ENCODE results near the gene ZNF280C. TPM values are rescaled to one million over a fixed set of nuclear protein-coding genes. Genes with fewer than 3 reads are reported as not detected.

ZNF280C gene
- total and polyA plus RNA-seq, 4 donors: 0.50 to 2.3 (median 1.00) TPM

DNA sequence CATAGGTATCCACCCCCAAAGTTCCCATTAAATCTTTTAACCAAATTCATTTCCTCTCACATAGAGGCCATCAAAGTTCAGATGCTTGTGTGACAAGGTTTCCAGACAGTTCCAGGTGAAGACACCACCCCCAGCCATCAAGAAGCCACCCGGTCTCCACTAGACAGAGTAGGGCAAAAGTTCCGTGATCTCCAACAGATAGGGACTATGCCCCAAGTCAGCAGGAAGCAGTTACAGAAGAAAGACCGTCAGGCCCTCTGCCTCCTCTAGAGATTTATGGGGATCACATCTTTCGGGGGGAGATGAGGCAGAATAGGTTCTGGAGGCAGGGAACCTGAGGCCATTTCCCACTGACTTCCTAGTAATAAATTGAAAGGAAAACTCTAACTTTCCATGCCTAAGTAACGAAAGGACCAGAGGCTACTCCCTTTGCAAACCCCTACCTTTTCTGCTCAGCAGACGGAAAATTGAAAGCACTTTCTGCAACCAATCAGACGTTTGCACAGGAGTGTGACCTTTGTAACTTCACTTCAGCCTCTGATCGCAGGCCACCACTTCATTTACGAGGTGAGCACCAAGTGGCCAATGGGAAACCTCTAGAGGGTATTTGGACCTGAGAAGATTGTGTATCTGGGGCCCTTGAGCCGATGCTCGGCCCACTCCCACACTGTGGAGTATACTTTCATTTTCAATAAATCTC lies 18.5 kb upstream of the ZNF280C start:
- Histone ChIP-seq H3K9me3 (ENCODE audit: control insufficient read depth in 4 of 4, low read length in 3 of 4) (no peaks in the 10 kb centered on the region), H3K27me3 (ENCODE audit: control insufficient read depth in 4 of 4, insufficient read depth in 4 of 4, low read length in 3 of 4) (no peaks in the 10 kb centered on the region), H3K36me3 (ENCODE audit: control insufficient read depth in 4 of 4, insufficient read depth in 3 of 4, low read depth in 1 of 4, low read length in 3 of 4) (no peaks in the 10 kb centered on the region), H3K4me3 (ENCODE audit: low read depth in 1 of 3, low read length in 3 of 3) (peak overlapping the region in 2 of 3 donors; percentile 31 to 46), H3K4me1 (ENCODE audit: control insufficient read depth in 4 of 4, insufficient read depth in 4 of 4, low read length in 3 of 4) (no peaks in the 10 kb centered on the region), H3K9ac (ENCODE audit: low read depth in 1 of 2, low read length in 2 of 2) (no peak overlapping the region), H3K27ac (ENCODE audit: low read depth in 1 of 2, low read length in 2 of 2) (no peak overlapping the region)
- WGBS: 30% methylated on average over 11 of the region's 11 CpGs
- peak; percentile 62 to 63 for TF ChIP-seq HNF4A (conservative IDR thresholded peaks at IDR 0.05)
- TF ChIP-seq SP1 (IDR thresholded peaks at IDR 0.05): peak; percentile 28
- TF ChIP-seq RAD21 (IDR thresholded peaks at IDR 0.05): no peak
- no peak for TF ChIP-seq FOXA1 (IDR thresholded peaks at IDR 0.05)
- no peak for TF ChIP-seq EGR1 (IDR thresholded peaks at IDR 0.05; ENCODE audit: low read depth in 2 of 2)
- TF ChIP-seq, protein P1, sequence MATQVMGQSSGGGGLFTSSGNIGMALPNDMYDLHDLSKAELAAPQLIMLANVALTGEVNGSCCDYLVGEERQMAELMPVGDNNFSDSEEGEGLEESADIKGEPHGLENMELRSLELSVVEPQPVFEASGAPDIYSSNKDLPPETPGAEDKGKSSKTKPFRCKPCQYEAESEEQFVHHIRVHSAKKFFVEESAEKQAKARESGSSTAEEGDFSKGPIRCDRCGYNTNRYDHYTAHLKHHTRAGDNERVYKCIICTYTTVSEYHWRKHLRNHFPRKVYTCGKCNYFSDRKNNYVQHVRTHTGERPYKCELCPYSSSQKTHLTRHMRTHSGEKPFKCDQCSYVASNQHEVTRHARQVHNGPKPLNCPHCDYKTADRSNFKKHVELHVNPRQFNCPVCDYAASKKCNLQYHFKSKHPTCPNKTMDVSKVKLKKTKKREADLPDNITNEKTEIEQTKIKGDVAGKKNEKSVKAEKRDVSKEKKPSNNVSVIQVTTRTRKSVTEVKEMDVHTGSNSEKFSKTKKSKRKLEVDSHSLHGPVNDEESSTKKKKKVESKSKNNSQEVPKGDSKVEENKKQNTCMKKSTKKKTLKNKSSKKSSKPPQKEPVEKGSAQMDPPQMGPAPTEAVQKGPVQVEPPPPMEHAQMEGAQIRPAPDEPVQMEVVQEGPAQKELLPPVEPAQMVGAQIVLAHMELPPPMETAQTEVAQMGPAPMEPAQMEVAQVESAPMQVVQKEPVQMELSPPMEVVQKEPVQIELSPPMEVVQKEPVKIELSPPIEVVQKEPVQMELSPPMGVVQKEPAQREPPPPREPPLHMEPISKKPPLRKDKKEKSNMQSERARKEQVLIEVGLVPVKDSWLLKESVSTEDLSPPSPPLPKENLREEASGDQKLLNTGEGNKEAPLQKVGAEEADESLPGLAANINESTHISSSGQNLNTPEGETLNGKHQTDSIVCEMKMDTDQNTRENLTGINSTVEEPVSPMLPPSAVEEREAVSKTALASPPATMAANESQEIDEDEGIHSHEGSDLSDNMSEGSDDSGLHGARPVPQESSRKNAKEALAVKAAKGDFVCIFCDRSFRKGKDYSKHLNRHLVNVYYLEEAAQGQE (IDR thresholded peaks at IDR 0.05): no peak
- TF ChIP-seq, protein P2, sequence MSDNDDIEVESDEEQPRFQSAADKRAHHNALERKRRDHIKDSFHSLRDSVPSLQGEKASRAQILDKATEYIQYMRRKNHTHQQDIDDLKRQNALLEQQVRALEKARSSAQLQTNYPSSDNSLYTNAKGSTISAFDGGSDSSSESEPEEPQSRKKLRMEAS (IDR thresholded peaks at IDR 0.05): no peak
- TF ChIP-seq, protein P3, sequence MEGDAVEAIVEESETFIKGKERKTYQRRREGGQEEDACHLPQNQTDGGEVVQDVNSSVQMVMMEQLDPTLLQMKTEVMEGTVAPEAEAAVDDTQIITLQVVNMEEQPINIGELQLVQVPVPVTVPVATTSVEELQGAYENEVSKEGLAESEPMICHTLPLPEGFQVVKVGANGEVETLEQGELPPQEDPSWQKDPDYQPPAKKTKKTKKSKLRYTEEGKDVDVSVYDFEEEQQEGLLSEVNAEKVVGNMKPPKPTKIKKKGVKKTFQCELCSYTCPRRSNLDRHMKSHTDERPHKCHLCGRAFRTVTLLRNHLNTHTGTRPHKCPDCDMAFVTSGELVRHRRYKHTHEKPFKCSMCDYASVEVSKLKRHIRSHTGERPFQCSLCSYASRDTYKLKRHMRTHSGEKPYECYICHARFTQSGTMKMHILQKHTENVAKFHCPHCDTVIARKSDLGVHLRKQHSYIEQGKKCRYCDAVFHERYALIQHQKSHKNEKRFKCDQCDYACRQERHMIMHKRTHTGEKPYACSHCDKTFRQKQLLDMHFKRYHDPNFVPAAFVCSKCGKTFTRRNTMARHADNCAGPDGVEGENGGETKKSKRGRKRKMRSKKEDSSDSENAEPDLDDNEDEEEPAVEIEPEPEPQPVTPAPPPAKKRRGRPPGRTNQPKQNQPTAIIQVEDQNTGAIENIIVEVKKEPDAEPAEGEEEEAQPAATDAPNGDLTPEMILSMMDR (IDR thresholded peaks at IDR 0.05; ENCODE audit: low read depth, low read length, missing input control): no peak
- no peak for TF ChIP-seq NR2F2 (IDR thresholded peaks at IDR 0.05)
- TF ChIP-seq, protein P4, sequence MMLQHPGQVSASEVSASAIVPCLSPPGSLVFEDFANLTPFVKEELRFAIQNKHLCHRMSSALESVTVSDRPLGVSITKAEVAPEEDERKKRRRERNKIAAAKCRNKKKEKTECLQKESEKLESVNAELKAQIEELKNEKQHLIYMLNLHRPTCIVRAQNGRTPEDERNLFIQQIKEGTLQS (IDR thresholded peaks at IDR 0.05): no peak
- TF ChIP-seq, protein P5, sequence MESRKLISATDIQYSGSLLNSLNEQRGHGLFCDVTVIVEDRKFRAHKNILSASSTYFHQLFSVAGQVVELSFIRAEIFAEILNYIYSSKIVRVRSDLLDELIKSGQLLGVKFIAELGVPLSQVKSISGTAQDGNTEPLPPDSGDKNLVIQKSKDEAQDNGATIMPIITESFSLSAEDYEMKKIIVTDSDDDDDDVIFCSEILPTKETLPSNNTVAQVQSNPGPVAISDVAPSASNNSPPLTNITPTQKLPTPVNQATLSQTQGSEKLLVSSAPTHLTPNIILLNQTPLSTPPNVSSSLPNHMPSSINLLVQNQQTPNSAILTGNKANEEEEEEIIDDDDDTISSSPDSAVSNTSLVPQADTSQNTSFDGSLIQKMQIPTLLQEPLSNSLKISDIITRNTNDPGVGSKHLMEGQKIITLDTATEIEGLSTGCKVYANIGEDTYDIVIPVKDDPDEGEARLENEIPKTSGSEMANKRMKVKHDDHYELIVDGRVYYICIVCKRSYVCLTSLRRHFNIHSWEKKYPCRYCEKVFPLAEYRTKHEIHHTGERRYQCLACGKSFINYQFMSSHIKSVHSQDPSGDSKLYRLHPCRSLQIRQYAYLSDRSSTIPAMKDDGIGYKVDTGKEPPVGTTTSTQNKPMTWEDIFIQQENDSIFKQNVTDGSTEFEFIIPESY (IDR thresholded peaks at IDR 0.05): no peak
- no peak for TF ChIP-seq YY1 (IDR thresholded peaks at IDR 0.05)
- DNase-seq (ENCODE audit: low spot score): no peak

DNA sequence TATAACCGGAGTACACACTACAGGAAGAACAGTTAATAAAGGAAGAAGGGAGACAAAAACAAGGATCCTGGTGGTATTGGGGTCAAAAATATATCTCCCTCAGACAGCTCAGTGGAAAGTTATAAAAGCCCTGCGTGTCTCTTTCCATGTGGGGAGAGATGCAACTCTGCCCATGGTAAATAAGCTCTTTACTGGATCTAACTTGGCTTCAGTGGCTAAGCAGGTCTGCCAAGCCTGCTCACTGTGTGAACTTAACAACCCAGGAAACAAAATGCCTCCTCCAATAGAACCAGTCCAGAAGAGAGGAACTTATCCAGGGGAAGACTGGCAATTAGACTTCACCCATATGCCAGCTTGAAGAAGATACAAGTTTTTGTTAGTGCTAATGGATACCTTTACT lies 17.0 kb upstream of the ZNF280C start:
- no peaks in the 10 kb centered on the region for H3K4me1 ChIP-seq (ENCODE audit: control insufficient read depth in 4 of 4, insufficient read depth in 4 of 4, low read length in 3 of 4)
- no peak overlapping the region for H3K4me3 ChIP-seq (ENCODE audit: low read depth in 1 of 3, low read length in 3 of 3)
- H3K9me3 ChIP-seq (ENCODE audit: control insufficient read depth in 4 of 4, low read length in 3 of 4): no peaks in the 10 kb centered on the region
- no peaks in the 10 kb centered on the region for H3K36me3 ChIP-seq (ENCODE audit: control insufficient read depth in 4 of 4, insufficient read depth in 3 of 4, low read depth in 1 of 4, low read length in 3 of 4)
- no peak overlapping the region for H3K27ac ChIP-seq (ENCODE audit: low read depth in 1 of 2, low read length in 2 of 2)
- TF ChIP-seq RXRA (IDR thresholded peaks at IDR 0.05): no peak
- no peak for TF ChIP-seq NR2F2 (IDR thresholded peaks at IDR 0.05)
- no peak for TF ChIP-seq HNF4A (conservative IDR thresholded peaks at IDR 0.05)
- TF ChIP-seq RAD21 (IDR thresholded peaks at IDR 0.05): no peak
- no peak for TF ChIP-seq TAF1 (conservative IDR thresholded peaks at IDR 0.05)
- TF ChIP-seq, protein P5 (IDR thresholded peaks at IDR 0.05): no peak
- no peak for TF ChIP-seq YY1 (IDR thresholded peaks at IDR 0.05)
- no peak for TF ChIP-seq GABPA (IDR thresholded peaks at IDR 0.05 in 1 of 2, conservative IDR thresholded peaks at IDR 0.05 in 1 of 2)
- no peak for TF ChIP-seq JUND (IDR thresholded peaks at IDR 0.05)
- no peak for TF ChIP-seq FOXA2 (IDR thresholded peaks at IDR 0.05)
- no peak for TF ChIP-seq HNF4G (IDR thresholded peaks at IDR 0.05)
- TF ChIP-seq, protein P4 (IDR thresholded peaks at IDR 0.05): no peak
- no peak overlapping the region for H3K9ac ChIP-seq (ENCODE audit: low read depth in 1 of 2, low read length in 2 of 2)
- WGBS: 82% methylated on average over 2 of the region's 2 CpGs
- H3K27me3 ChIP-seq (ENCODE audit: control insufficient read depth in 4 of 4, insufficient read depth in 4 of 4, low read length in 3 of 4): no peaks in the 10 kb centered on the region
- DNase-seq (ENCODE audit: low spot score): no peak

All from liver (tissue), 9 donors.